Measurements from ENCODE around the gene APOM. TPM values are rescaled to one million over a fixed set of nuclear protein-coding genes. Genes with fewer than 3 reads are reported as not detected.

The APOM gene
- total RNA-seq: 1 to 10 TPM in 3 of 4 donors, not detected in 1; 3.3 to 7.2 (median 3.6) TPM
- 1 to 10 TPM; 2.3 to 3.6 (median 3.6) TPM for polyA plus RNA-seq

GRCh38 chr6:31655349-31656237 is at the start of gene APOM:
APOM (plus strand) TSS chr6:31655894; CDS start chr6:31655967, 73 bp downstream.
- WGBS, 2 donors: 39 to 75% methylated on average over 8 of the region's 8 CpGs
- peaks cover 0 to 51% (median 43%) of the 10 kb centered on the region in 4 donors for H3K4me1 ChIP-seq
- intact Hi-C loops (cut with DNase I): no loop called here
- H3K36me3 ChIP-seq: peaks cover 0 to 23% (median 0%) of the 10 kb centered on the region in 4 donors
- H3K27ac ChIP-seq: no peak within 1 kb of the TSS
- no peak for TF ChIP-seq CTCF (IDR thresholded peaks at IDR 0.05)
- TF ChIP-seq POLR2AphosphoS5 (IDR thresholded peaks at IDR 0.05): no peak
- TF ChIP-seq POLR2A (IDR thresholded peaks at IDR 0.05): no peak
- no peak for TF ChIP-seq EP300 (IDR thresholded peaks at IDR 0.05)
- H3K27me3 ChIP-seq: no peaks in the 10 kb centered on the region
- no peaks in the 10 kb centered on the region for H3K9me3 ChIP-seq
- no peak within 1 kb of the TSS for H3K4me3 ChIP-seq
- DNase-seq: no peak

GRCh38 chr6:31607317-31607716 is 48.4 kb upstream of the APOM start:
- Histone ChIP-seq H3K27ac (no peak overlapping the region), H3K9me3 (no peaks in the 10 kb centered on the region), H3K36me3 (no peaks in the 10 kb centered on the region), H3K27me3 (no peaks in the 10 kb centered on the region), H3K4me3 (no peak overlapping the region), H3K4me1 (no peaks in the 10 kb centered on the region)
- TF ChIP-seq POLR2AphosphoS5 (IDR thresholded peaks at IDR 0.05) (no peak), EP300 (IDR thresholded peaks at IDR 0.05) (no peak)
- 75 to 90% methylated on average over 1 of the region's 1 CpG for WGBS, 2 donors
- no peak for DNase-seq
- intact Hi-C loops (cut with DNase I): no loop called here

- no peak overlapping the region for H3K27ac ChIP-seq
- TF ChIP-seq CTCF (IDR thresholded peaks at IDR 0.05) (no peak), POLR2A (IDR thresholded peaks at IDR 0.05) (no peak), EP300 (IDR thresholded peaks at IDR 0.05) (no peak), POLR2AphosphoS5 (IDR thresholded peaks at IDR 0.05) (no peak)
- intact Hi-C loops (cut with DNase I): no loop called here
- WGBS, 2 donors: 68 to 75% methylated on average over 8 of the region's 8 CpGs
- no peaks in the 10 kb centered on the region for H3K4me1 ChIP-seq
- no peak for DNase-seq
- H3K27me3 ChIP-seq: no peaks in the 10 kb centered on the region
- no peaks in the 10 kb centered on the region for H3K36me3 ChIP-seq
- no peaks in the 10 kb centered on the region for H3K9me3 ChIP-seq
- H3K4me3 ChIP-seq: no peak overlapping the region
These were observed 45.9 kb upstream of the APOM start for GRCh38 chr6:31609519-31610406.

- Histone ChIP-seq H3K27ac (no peak overlapping the region), H3K4me3 (no peak overlapping the region), H3K9me3 (no peaks in the 10 kb centered on the region), H3K27me3 (no peaks in the 10 kb centered on the region), H3K4me1 (no peaks in the 10 kb centered on the region), H3K36me3 (no peaks in the 10 kb centered on the region)
- no peak for DNase-seq
- TF ChIP-seq EP300 (IDR thresholded peaks at IDR 0.05) (no peak), POLR2AphosphoS5 (IDR thresholded peaks at IDR 0.05) (no peak), POLR2A (IDR thresholded peaks at IDR 0.05) (no peak), CTCF (IDR thresholded peaks at IDR 0.05) (no peak)
- intact Hi-C loops (cut with DNase I): no loop called here
- WGBS, 2 donors: 89 to 94% methylated on average over 4 of the region's 4 CpGs
These were observed 44.7 kb upstream of the APOM start for GRCh38 chr6:31610968-31611367.

Measured in sigmoid colon (tissue), 7 donors.